SK-N-SH (cell line): ENCODE data around the gene HLA-DQB2. TPM values are rescaled to one million over a fixed set of nuclear protein-coding genes. Genes with fewer than 3 reads are reported as not detected.

ENCODE experiments used
- CTCF ChIA-PET: fragments of 300-600, 350-600 bp; formaldehyde crosslinking; extraction: SDS; loops from one replicate; lab custom pipeline; 2021; lab: Yijun Ruan, JAX
- POLR2A ChIA-PET: fragments of 350-600 bp; sonication (Branson Sonifier 250); formaldehyde crosslinking; extraction: SDS; loops from one replicate; lab custom pipeline; 2020; ENCODE audit warnings: antibody characterized with exemption, inconsistent platforms; lab: Yijun Ruan, JAX
- DNase-seq: peaks from one replicate; pipeline ENCODE4 v3.0.0; 2012
- H2AFZ ChIP-seq: fragments of 200-600 bp; sonication (generic); 2 replicates; pipeline ENCODE4 v1.8.1; 2016; ENCODE audit warnings: antibody characterized with exemption, mild to moderate bottlenecking, low read depth
- H3F3A ChIP-seq: fragments of 200-600 bp; sonication (generic); replicated peaks from 2 replicates; pipeline ENCODE3; 2016; ENCODE audit warnings: antibody characterized with exemption, mild to moderate bottlenecking; ENCODE audit not compliant: insufficient read depth
- H3K27ac ChIP-seq, 2 experiments: fragments of 200-500 bp in 1 of 2; fragments of 200-600 bp in 1 of 2; sonication (Bioruptor generic) in 1 of 2; sonication (generic), shearing (Covaris generic) in 1 of 2; 2 replicates each; pipeline versions ENCODE4 v1.5.1 to v1.6.1; 2014 to 2016; ENCODE audit warnings: low read depth in 2 of 2, inconsistent platforms in 1 of 2, low read length in 1 of 2, mild to moderate bottlenecking in 1 of 2, mixed read lengths in 1 of 2
- H3K27me3 ChIP-seq: fragments of 200-600 bp; sonication (generic), shearing (Covaris generic); 2 replicates; pipeline ENCODE4 v1.6.1; 2016; ENCODE audit warnings: mixed run types; ENCODE audit not compliant: insufficient read depth
- H3K36me3 ChIP-seq, 2 experiments: fragments of 200-500 bp in 1 of 2; fragments of 200-600 bp in 1 of 2; sonication (Bioruptor generic) in 1 of 2; sonication (generic) in 1 of 2; replicated peaks in 1 of 2; 2 replicates each; pipeline versions ENCODE3 to v1.5.1; 2014 to 2016; ENCODE audit warnings: low read length in 1 of 2, mild to moderate bottlenecking in 1 of 2; ENCODE audit not compliant: insufficient read depth in 2 of 2, control insufficient read depth in 1 of 2
- H3K4me1 ChIP-seq, 2 experiments: fragments of 200-500 bp in 1 of 2; fragments of 200-600 bp in 1 of 2; sonication (Bioruptor generic) in 1 of 2; sonication (generic), shearing (Covaris generic) in 1 of 2; 2 replicates each; pipeline versions ENCODE4 v1.5.1 to v1.6.1; 2014 to 2016; ENCODE audit warnings: low read depth in 1 of 2, low read length in 1 of 2, mixed run types in 1 of 2; ENCODE audit not compliant: insufficient read depth in 2 of 2, control insufficient read depth in 1 of 2
- H3K4me2 ChIP-seq: fragments of 200-600 bp; sonication (generic), shearing (Covaris generic); 2 replicates; pipeline ENCODE4 v1.6.1; 2017; ENCODE audit warnings: mixed run types
- H3K4me3 ChIP-seq, 2 experiments: fragments of 200-500 bp in 1 of 2; fragments of 200-600 bp in 1 of 2; sonication (Bioruptor generic) in 1 of 2; sonication (generic), shearing (Covaris generic) in 1 of 2; 2 replicates each; pipeline versions ENCODE4 v1.5.1 to v1.8.1; 2014 to 2016; ENCODE audit warnings: low read depth in 2 of 2, inconsistent platforms in 1 of 2, low read length in 1 of 2, mild to moderate bottlenecking in 1 of 2, mixed read lengths in 1 of 2, moderate library complexity in 1 of 2
- H3K79me2 ChIP-seq: fragments of 200-600 bp; sonication (generic); 2 replicates; pipeline ENCODE4 v1.8.1; 2017; ENCODE audit warnings: mild to moderate bottlenecking; ENCODE audit not compliant: insufficient read depth
- H3K9ac ChIP-seq: fragments of 200-600 bp; sonication (generic); 2 replicates; pipeline ENCODE4 v1.6.1; 2017; ENCODE audit warnings: mixed run types
- H3K9me2 ChIP-seq: fragments of 200-600 bp; sonication (generic); 2 replicates; pipeline ENCODE4 v1.6.1; 2017; ENCODE audit warnings: mixed run types
- H3K9me3 ChIP-seq: fragments of 200-600 bp; sonication (generic); 2 replicates; pipeline ENCODE4 v1.6.1; 2017; ENCODE audit warnings: mixed run types, mild to moderate bottlenecking, moderate library complexity
- H4K20me1 ChIP-seq: fragments of 200-600 bp; sonication (generic); 2 replicates; pipeline ENCODE4 v1.6.1; 2017; ENCODE audit warnings: mild to moderate bottlenecking, mixed run types; ENCODE audit not compliant: insufficient read depth
- CHD2 ChIP-seq: fragments of 150-350 bp; IDR thresholded peaks from 2 replicates; pipeline ENCODE4 v1.6.1; 2018; ENCODE audit warnings: low read length; ENCODE audit not compliant: partially characterized antibody
- ELF1 ChIP-seq: IDR thresholded peaks from 2 replicates; pipeline ENCODE4 v1.4.0; 2012
- EP300 ChIP-seq, 2 experiments: IDR thresholded peaks; 2 replicates each; pipeline versions ENCODE4 v1.4.0 to v1.6.1; 2012; ENCODE audit warnings: borderline replicate concordance in 1 of 2, low read depth in 1 of 2, low read length in 1 of 2
- EZH2phosphoT487 ChIP-seq: fragments of 200-600 bp; sonication (generic); IDR thresholded peaks from 2 replicates; pipeline ENCODE4 v1.6.1; 2017; ENCODE audit warnings: low read depth, mixed run types, mild to moderate bottlenecking, antibody characterized with exemption, moderate library complexity, borderline replicate concordance
- FOXJ3 ChIP-seq: sonication (generic); formaldehyde crosslinking; IDR thresholded peaks from 2 replicates; pipeline ENCODE4 v1.5.1; 2020; ENCODE audit warnings: mild to moderate bottlenecking, missing genetic modification reagents
- FOXM1 ChIP-seq: IDR thresholded peaks from 2 replicates; pipeline ENCODE4 v1.4.0; 2012; ENCODE audit warnings: low read depth, mild to moderate bottlenecking
- GABPA ChIP-seq: IDR thresholded peaks from 2 replicates; pipeline ENCODE4 v1.4.0; 2012; ENCODE audit warnings: low read depth, mild to moderate bottlenecking
- IRF3 ChIP-seq: fragments of 150-350 bp; IDR thresholded peaks from 2 replicates; pipeline ENCODE4 v1.6.1; 2016; ENCODE audit warnings: mild to moderate bottlenecking, low read depth, low read length
- MXI1 ChIP-seq: IDR thresholded peaks from 2 replicates; pipeline ENCODE4 v1.6.1; 2012; ENCODE audit warnings: mild to moderate bottlenecking, low read depth, low read length, improper control_type of control experiment
- NRF1 ChIP-seq: IDR thresholded peaks from 2 replicates; pipeline ENCODE4 v1.6.1; 2012; ENCODE audit warnings: low read depth, mild to moderate bottlenecking, low read length
- PBX3 ChIP-seq: IDR thresholded peaks from 2 replicates; pipeline ENCODE4; 2012
- RAD21 ChIP-seq: IDR thresholded peaks from 2 replicates; pipeline ENCODE4 v1.6.1; 2012; ENCODE audit warnings: mild to moderate bottlenecking, low read length
- RFX5 ChIP-seq: IDR thresholded peaks from 2 replicates; pipeline ENCODE4 v1.6.1; 2012; ENCODE audit warnings: mild to moderate bottlenecking, improper control_type of control experiment, low read length
- RXRA ChIP-seq: IDR thresholded peaks from 2 replicates; pipeline ENCODE4 v1.4.0; 2012; ENCODE audit warnings: low read depth, mild to moderate bottlenecking, borderline replicate concordance
- TAF1 ChIP-seq: IDR thresholded peaks from 2 replicates; pipeline ENCODE4 v1.6.1; 2012; ENCODE audit warnings: low read depth, mild to moderate bottlenecking, low read length, moderate library complexity, borderline replicate concordance
- TCF12 ChIP-seq: IDR thresholded peaks from 2 replicates; pipeline ENCODE4 v1.4.0; 2012
- TEAD4 ChIP-seq: IDR thresholded peaks from 2 replicates; pipeline ENCODE4 v1.4.0; 2012; ENCODE audit warnings: mild to moderate bottlenecking, borderline replicate concordance; ENCODE audit not compliant: insufficient read depth
- USF2 ChIP-seq: fragments of 150-350 bp; IDR thresholded peaks from 2 replicates; pipeline ENCODE4 v1.6.1; 2017; ENCODE audit warnings: antibody characterized with exemption, low read length, low read depth, borderline replicate concordance
- YY1 ChIP-seq: IDR thresholded peaks from 2 replicates; pipeline ENCODE4 v1.4.0; 2012; ENCODE audit warnings: low read depth, mild to moderate bottlenecking
- WGBS: methylation state at CpG from one replicate; pipeline ENCODE4 v1.1.6; 2017; ENCODE audit warnings: low lambda C conversion rate; 5-methylcytosine and 5-hydroxymethylcytosine counted together
- polyA plus RNA-seq, 3 experiments: library from polyadenylated mRNA; depleted of rRNA; stranded (reverse); fragments of >200 nt; gene quantifications; 2 replicates each; pipeline ENCODE4 v1.2.3, GENCODE V29; 2012
- TF ChIP-seq, protein P1 (sequence below): IDR thresholded peaks from 2 replicates; pipeline ENCODE4 v1.4.0; 2012; ENCODE audit warnings: low read depth, borderline replicate concordance

HLA-DQB2 gene
- polyA plus RNA-seq, 1 of the 3 experiments (the other 2 are of a cell fraction), result not detected

DNA sequence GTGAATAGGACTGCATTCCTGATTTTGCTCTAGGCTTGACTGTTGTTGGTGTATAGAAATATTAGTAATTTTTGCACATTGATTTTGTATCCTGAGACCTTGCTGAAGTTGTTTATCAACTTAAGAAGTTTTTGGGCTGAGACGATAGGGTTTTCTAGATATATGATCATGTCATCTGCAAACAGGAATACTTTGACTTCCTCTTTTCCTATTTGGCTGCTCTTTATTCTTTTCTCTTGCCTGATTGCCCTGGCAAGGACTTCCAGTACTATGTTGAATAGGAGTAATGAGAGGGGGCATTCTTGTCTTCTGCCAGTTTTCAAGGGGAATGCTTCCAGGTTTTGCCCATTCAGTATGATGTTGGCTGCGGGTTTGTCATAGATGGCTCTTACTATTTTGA lies 40.1 kb upstream of the HLA-DQB2 start:
- ChIA-PET CTCF (interaction anchor here (0.6 to 3.8 kb wide), 5 partner anchors 35 to 869 kb away, joined by 3 to 14 read pairs (median 4); partner anchors contain the start of gene TAP2), POLR2A (no interaction called here)
- no peaks in the 10 kb centered on the region for H3K9me2 ChIP-seq
- no peaks in the 10 kb centered on the region for H3K4me1 ChIP-seq
- H3K79me2 ChIP-seq, result no peaks in the 10 kb centered on the region
- no peaks in the 10 kb centered on the region for H4K20me1 ChIP-seq
- no peak overlapping the region for H3K9ac ChIP-seq
- no peaks in the 10 kb centered on the region for H3K36me3 ChIP-seq
- H3K27ac ChIP-seq, result no peak overlapping the region
- H3K27me3 ChIP-seq, result peaks cover 15% of the 10 kb centered on the region; the same call in 1 of the 2 replicates
- TF ChIP-seq FOXM1 (no peak), EZH2phosphoT487 (no peak), MXI1 (no peak), RXRA (no peak), GABPA (no peak), IRF3 (no peak), EP300 (IDR thresholded peaks at IDR 0.05; ENCODE audit: borderline replicate concordance in 1 of 2, low read depth in 1 of 2, low read length in 1 of 2) (no peak), ELF1 (no peak), RFX5 (no peak), USF2 (no peak), PBX3 (no peak), NRF1 (no peak), TEAD4 (no peak), TCF12 (no peak), TAF1 (no peak), CHD2 (no peak), YY1 (no peak), FOXJ3 (CRISPR knock-in tag) (no peak), RAD21 (no peak)
- TF ChIP-seq, protein P1, sequence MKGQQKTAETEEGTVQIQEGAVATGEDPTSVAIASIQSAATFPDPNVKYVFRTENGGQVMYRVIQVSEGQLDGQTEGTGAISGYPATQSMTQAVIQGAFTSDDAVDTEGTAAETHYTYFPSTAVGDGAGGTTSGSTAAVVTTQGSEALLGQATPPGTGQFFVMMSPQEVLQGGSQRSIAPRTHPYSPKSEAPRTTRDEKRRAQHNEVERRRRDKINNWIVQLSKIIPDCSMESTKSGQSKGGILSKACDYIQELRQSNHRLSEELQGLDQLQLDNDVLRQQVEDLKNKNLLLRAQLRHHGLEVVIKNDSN, result no peak
- 2% methylated on average over 2 of the region's 2 CpGs for WGBS
- H3K4me3 ChIP-seq, result no peak overlapping the region
- no peak overlapping the region for H2AFZ ChIP-seq
- no peak for DNase-seq
- no peaks in the 10 kb centered on the region for H3F3A ChIP-seq
- no peaks in the 10 kb centered on the region for H3K9me3 ChIP-seq
- no peak overlapping the region for H3K4me2 ChIP-seq
